Gastrocnemius medialis (tissue), 4 donors: Measurements from ENCODE around the gene TDP2.
"Not testable (repeated sequence)": the region's sequence is repeated elsewhere in the genome, so short reads cannot be mapped to it uniquely, and the experiment has no call there.

Experiments used
- POLR2A ChIP-seq, 2 donors: fragments of 450-650 bp; IDR thresholded peaks; one replicate each; pipeline ENCODE4 v1.6.1; 2017; ENCODE audit warnings: antibody characterized with exemption in 2 of 2, mild to moderate bottlenecking in 2 of 2, moderate library complexity in 2 of 2
- TF ChIP-seq, protein P1 (sequence below), 5 experiments: fragments of 450-650 bp in 3 of 5; fragments of 200-600 bp in 2 of 5; sonication (generic) in 2 of 5; IDR thresholded peaks in 4 of 5; conservative IDR thresholded peaks in 1 of 5; 1 replicate in 4 of 5; 2 replicates in 1 of 5; pipeline ENCODE4 v1.5.1; 2016 to 2019; ENCODE audit warnings: antibody characterized with exemption in 5 of 5, mild to moderate bottlenecking in 3 of 5, moderate library complexity in 3 of 5

DNA sequence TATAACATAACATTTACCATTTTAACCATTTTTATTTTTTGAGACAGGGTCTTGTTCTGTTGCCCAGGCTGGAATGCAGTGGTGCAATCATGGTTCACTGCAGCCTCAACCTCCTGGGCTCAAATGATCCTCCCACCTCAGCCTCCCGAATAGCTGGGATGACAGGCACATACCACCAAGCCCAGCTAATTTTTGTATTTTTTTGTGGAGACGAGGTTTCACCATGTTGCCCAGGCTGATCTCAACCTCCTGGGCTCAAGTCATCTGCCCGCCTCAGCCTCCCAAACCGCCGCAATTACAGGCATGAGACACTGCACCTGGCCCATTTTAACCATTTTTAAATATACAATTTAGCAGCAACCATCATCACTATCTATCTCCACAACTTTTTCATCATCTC is 26.1 kb downstream of the TDP2 start:
- TF ChIP-seq, protein P1, sequence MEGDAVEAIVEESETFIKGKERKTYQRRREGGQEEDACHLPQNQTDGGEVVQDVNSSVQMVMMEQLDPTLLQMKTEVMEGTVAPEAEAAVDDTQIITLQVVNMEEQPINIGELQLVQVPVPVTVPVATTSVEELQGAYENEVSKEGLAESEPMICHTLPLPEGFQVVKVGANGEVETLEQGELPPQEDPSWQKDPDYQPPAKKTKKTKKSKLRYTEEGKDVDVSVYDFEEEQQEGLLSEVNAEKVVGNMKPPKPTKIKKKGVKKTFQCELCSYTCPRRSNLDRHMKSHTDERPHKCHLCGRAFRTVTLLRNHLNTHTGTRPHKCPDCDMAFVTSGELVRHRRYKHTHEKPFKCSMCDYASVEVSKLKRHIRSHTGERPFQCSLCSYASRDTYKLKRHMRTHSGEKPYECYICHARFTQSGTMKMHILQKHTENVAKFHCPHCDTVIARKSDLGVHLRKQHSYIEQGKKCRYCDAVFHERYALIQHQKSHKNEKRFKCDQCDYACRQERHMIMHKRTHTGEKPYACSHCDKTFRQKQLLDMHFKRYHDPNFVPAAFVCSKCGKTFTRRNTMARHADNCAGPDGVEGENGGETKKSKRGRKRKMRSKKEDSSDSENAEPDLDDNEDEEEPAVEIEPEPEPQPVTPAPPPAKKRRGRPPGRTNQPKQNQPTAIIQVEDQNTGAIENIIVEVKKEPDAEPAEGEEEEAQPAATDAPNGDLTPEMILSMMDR (IDR thresholded peaks at IDR 0.05 in 4 of 5, conservative IDR thresholded peaks at IDR 0.05 in 1 of 5), result not testable (repeated sequence)
- TF ChIP-seq POLR2A (IDR thresholded peaks at IDR 0.05), result not testable (repeated sequence)
